Measurements from ENCODE around the gene AGPAT1. TPM values are rescaled to one million over a fixed set of nuclear protein-coding genes. Genes with fewer than 3 reads are reported as not detected.

The AGPAT1 gene, protein sequence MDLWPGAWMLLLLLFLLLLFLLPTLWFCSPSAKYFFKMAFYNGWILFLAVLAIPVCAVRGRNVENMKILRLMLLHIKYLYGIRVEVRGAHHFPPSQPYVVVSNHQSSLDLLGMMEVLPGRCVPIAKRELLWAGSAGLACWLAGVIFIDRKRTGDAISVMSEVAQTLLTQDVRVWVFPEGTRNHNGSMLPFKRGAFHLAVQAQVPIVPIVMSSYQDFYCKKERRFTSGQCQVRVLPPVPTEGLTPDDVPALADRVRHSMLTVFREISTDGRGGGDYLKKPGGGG
- polyA plus RNA-seq (2012; rRNA removed): 118 and 122 TPM in 2 replicates
- 59.9 and 92.2 TPM in 2 replicates for polyA plus RNA-seq (2012; cell fraction: cytosol; rRNA removed)
- 85.0 and 85.2 TPM in 2 replicates for polyA plus RNA-seq (2012; cell fraction: nucleus; rRNA removed)

GRCh38 chr6:32175711-32176475, at the start of gene AGPAT1:
TSS of gene AGPAT1 (minus strand) at chr6:32176084. CDS start at chr6:32171496, 4,588 bp downstream.
- POLR2A ChIA-PET: interaction anchor here (0.7 to 4.1 kb wide), 5 partner anchors 14 to 511 kb away, joined by 3 to 22 read pairs (median 5); partner anchors contain the start of genes ATF6B, FKBPL, GPANK1 and PBX2
- no peaks in the 10 kb centered on the region for H3K9me3 ChIP-seq
- H3K79me2 ChIP-seq (ENCODE audit: insufficient read depth): peaks cover 55% of the 10 kb centered on the region
- TF ChIP-seq, protein P1, sequence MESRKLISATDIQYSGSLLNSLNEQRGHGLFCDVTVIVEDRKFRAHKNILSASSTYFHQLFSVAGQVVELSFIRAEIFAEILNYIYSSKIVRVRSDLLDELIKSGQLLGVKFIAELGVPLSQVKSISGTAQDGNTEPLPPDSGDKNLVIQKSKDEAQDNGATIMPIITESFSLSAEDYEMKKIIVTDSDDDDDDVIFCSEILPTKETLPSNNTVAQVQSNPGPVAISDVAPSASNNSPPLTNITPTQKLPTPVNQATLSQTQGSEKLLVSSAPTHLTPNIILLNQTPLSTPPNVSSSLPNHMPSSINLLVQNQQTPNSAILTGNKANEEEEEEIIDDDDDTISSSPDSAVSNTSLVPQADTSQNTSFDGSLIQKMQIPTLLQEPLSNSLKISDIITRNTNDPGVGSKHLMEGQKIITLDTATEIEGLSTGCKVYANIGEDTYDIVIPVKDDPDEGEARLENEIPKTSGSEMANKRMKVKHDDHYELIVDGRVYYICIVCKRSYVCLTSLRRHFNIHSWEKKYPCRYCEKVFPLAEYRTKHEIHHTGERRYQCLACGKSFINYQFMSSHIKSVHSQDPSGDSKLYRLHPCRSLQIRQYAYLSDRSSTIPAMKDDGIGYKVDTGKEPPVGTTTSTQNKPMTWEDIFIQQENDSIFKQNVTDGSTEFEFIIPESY (IDR thresholded peaks at IDR 0.05; ENCODE audit: borderline replicate concordance, low read depth): no peak
- TF ChIP-seq FOSL2 (IDR thresholded peaks at IDR 0.05; ENCODE audit: borderline replicate concordance, low read depth) (no peak), EZH2phosphoT487 (IDR thresholded peaks at IDR 0.05; ENCODE audit: borderline replicate concordance, low read depth) (no peak), ELF1 (IDR thresholded peaks at IDR 0.05) (peak; percentile 61; the same call in 1 of the 2 replicates), RFX5 (IDR thresholded peaks at IDR 0.05; ENCODE audit: low read length) (peak; percentile 34; the same call in 1 of the 2 replicates), MEF2A (IDR thresholded peaks at IDR 0.05; ENCODE audit: borderline replicate concordance, low read depth) (no peak), RXRA (IDR thresholded peaks at IDR 0.05; ENCODE audit: borderline replicate concordance, low read depth) (no peak), MXI1 (IDR thresholded peaks at IDR 0.05; ENCODE audit: low read depth, low read length) (0 out of 2 replicates have a peak, but pooled peaks have one; percentile 28), RAD21 (IDR thresholded peaks at IDR 0.05; ENCODE audit: low read length) (no peak), EP300 (IDR thresholded peaks at IDR 0.05; ENCODE audit: borderline replicate concordance in 1 of 2, low read depth in 1 of 2, low read length in 1 of 2) (no peak), GABPA (IDR thresholded peaks at IDR 0.05; ENCODE audit: low read depth) (peak; percentile 91), TAF1 (IDR thresholded peaks at IDR 0.05; ENCODE audit: borderline replicate concordance, low read depth, low read length) (peak; percentile 70), SIN3A (IDR thresholded peaks at IDR 0.05; ENCODE audit: borderline replicate concordance, low read depth, low read length) (no peak), RCOR1 (IDR thresholded peaks at IDR 0.05; ENCODE audit: low read length) (no peak), JUND (IDR thresholded peaks at IDR 0.05) (no peak), YY1 (IDR thresholded peaks at IDR 0.05; ENCODE audit: low read depth) (no peak), TCF12 (IDR thresholded peaks at IDR 0.05) (0 out of 2 replicates have a peak, but pooled peaks have one; percentile 12), FOXJ3 (CRISPR knock-in tag; IDR thresholded peaks at IDR 0.05) (no peak), MAX (IDR thresholded peaks at IDR 0.05; ENCODE audit: low read depth) (peak; percentile 38; the same call in 1 of the 2 replicates)
- TF ChIP-seq, protein P2, sequence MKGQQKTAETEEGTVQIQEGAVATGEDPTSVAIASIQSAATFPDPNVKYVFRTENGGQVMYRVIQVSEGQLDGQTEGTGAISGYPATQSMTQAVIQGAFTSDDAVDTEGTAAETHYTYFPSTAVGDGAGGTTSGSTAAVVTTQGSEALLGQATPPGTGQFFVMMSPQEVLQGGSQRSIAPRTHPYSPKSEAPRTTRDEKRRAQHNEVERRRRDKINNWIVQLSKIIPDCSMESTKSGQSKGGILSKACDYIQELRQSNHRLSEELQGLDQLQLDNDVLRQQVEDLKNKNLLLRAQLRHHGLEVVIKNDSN (IDR thresholded peaks at IDR 0.05; ENCODE audit: borderline replicate concordance, low read depth): no peak
- TF ChIP-seq, protein P3, sequence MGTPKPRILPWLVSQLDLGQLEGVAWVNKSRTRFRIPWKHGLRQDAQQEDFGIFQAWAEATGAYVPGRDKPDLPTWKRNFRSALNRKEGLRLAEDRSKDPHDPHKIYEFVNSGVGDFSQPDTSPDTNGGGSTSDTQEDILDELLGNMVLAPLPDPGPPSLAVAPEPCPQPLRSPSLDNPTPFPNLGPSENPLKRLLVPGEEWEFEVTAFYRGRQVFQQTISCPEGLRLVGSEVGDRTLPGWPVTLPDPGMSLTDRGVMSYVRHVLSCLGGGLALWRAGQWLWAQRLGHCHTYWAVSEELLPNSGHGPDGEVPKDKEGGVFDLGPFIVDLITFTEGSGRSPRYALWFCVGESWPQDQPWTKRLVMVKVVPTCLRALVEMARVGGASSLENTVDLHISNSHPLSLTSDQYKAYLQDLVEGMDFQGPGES (IDR thresholded peaks at IDR 0.05; ENCODE audit: low read depth, low read length): peak; percentile 46
- TF ChIP-seq, protein P4, sequence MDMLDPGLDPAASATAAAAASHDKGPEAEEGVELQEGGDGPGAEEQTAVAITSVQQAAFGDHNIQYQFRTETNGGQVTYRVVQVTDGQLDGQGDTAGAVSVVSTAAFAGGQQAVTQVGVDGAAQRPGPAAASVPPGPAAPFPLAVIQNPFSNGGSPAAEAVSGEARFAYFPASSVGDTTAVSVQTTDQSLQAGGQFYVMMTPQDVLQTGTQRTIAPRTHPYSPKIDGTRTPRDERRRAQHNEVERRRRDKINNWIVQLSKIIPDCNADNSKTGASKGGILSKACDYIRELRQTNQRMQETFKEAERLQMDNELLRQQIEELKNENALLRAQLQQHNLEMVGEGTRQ (IDR thresholded peaks at IDR 0.05; ENCODE audit: borderline replicate concordance, low read depth, low read length): no peak
- TF ChIP-seq, protein P5, sequence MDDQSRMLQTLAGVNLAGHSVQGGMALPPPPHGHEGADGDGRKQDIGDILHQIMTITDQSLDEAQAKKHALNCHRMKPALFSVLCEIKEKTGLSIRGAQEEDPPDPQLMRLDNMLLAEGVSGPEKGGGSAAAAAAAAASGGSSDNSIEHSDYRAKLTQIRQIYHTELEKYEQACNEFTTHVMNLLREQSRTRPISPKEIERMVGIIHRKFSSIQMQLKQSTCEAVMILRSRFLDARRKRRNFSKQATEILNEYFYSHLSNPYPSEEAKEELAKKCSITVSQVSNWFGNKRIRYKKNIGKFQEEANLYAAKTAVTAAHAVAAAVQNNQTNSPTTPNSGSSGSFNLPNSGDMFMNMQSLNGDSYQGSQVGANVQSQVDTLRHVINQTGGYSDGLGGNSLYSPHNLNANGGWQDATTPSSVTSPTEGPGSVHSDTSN (IDR thresholded peaks at IDR 0.05): peak; percentile 100

More at GRCh38 chr6:32175711-32176475, at the start of gene AGPAT1:
- DNase-seq: peak; percentile 97
- under 1% methylated on average over 18 of the region's 27 CpGs for WGBS (ENCODE audit: low lambda C conversion rate)
- Histone ChIP-seq H2AFZ (ENCODE audit: low read depth) (peak within 1 kb of the TSS; percentile 88), H3K4me3 (ENCODE audit: low read depth in 2 of 2, low read length in 1 of 2) (peak within 1 kb of the TSS; percentile 84 to 99), H3K9me2 (no peaks in the 10 kb centered on the region), H3K36me3 (replicated peaks in 1 of 2; ENCODE audit: control insufficient read depth in 1 of 2, insufficient read depth in 2 of 2, low read length in 1 of 2) (peaks cover 3 to 12% of the 10 kb centered on the region in 2 experiments), H3F3A (replicated peaks; ENCODE audit: insufficient read depth) (peaks cover 13% of the 10 kb centered on the region), H3K27ac (ENCODE audit: low read depth in 2 of 2, low read length in 1 of 2) (peak within 1 kb of the TSS; percentile 98 to 99), H4K20me1 (ENCODE audit: insufficient read depth) (no peaks in the 10 kb centered on the region), H3K4me2 (peak within 1 kb of the TSS; percentile 81), H3K27me3 (ENCODE audit: insufficient read depth) (no peaks in the 10 kb centered on the region), H3K9ac (peak within 1 kb of the TSS; percentile 84), H3K4me1 (ENCODE audit: control insufficient read depth in 1 of 2, insufficient read depth in 2 of 2, low read depth in 1 of 2, low read length in 1 of 2) (peaks cover 12 to 40% of the 10 kb centered on the region in 2 experiments; a peak in 3 of 4 replicates)
- CTCF ChIA-PET: interaction anchor here (0.7 to 1.6 kb wide), 4 partner anchors 10 to 128 kb away, joined by 3 to 4 read pairs (median 4); partner anchors contain the start of gene EGFL8

All from SK-N-SH (cell line).